ENCODE results near the gene KIF20B.
"Not testable (repeated sequence)": the region's sequence is repeated elsewhere in the genome, so short reads cannot be mapped to it uniquely, and the experiment has no call there.

Gene KIF20B

DNA sequence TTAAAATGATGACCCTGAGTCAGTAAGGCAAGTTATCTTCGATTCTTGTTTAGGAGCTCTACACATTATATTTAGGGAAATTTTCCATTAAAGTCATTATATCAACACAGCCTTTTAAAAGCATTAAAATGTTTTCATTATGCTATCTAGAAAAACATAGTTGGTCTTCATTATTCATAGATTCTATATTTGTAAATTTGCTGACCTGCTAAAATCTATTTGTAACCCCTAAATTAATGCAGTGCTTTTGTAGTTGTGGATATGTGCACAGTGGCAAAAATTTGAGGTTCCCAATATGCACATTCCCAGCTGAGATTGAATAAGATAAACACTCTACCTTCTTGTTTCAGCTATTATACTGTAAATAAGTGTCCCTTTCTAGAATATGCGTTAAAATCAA is 81.1 kb downstream of the KIF20B start:
- DNase-seq, result no peak

DNA sequence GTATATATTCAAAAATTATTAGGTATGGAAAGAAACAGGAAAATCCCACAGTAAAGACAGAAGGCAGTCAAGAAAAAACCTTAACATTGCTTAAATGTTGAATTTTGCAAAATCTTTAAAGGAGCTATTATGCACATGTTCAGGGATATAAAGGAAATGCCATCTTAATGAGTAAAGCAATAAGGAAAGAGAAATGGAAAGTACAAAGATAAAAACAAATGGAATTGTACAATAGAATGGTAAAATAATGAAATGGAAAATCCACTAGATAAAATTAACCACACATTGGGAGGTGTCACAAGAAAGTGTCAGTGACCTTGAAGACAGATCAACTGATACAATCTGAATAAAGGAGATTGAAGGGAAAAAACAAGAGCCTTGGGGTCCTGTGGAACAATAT is 82.0 kb downstream of the KIF20B start:
- no peak for DNase-seq

DNA sequence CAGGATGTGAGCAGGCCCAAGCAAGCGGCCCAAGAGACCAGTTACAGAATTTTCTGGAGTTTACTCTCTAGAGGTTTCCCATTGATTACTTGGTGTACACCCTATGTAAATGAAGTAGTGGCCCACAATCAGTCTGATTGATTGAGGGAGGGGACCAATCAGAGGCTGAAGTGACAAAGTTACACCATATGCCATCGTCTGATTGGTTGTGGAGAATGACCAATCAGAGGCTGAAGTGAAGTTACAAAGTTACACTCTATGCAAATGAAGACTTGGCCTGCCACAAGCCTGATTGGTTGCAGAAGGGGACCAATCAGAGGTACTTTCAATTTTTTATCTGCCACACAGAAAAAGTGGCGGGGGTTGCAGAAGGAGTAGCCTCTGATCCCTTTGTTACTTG is 83.7 kb downstream of the KIF20B start:
- no peak for DNase-seq

DNA sequence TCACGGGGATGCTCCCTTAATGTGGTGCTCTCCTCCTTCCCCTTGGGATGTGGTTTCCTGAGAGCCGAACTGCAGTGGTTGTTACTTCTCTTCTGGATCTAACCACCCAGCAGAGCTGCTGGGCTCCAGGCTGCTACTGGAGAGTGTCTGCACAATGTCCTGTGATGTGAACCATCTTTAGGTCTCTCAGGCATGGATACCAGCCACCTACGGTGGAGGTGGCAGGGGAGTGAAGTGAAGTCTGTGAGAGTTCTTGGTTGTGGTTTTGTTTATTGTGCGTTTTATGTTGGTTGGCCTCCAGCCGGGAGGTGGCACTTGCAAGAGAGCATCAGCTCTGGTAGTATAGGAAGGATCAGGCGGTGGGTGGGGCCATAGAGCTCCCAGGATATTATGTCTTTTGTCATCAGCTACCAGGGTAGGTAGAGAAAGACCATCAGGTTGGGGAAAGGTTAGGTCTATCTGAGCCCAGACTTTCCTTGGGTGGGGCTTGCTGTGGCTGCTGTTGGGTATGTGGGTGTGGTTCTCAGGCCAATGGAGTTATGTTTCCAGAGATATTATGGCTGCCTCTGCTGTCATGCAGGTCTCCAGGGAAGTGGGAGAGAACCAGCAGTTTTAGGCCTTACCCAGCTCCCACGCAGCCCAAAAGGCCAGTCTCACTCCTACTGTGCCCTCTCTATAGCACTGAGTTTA is 87.9 kb downstream of the KIF20B start:
- DNase-seq, result no peak

DNA sequence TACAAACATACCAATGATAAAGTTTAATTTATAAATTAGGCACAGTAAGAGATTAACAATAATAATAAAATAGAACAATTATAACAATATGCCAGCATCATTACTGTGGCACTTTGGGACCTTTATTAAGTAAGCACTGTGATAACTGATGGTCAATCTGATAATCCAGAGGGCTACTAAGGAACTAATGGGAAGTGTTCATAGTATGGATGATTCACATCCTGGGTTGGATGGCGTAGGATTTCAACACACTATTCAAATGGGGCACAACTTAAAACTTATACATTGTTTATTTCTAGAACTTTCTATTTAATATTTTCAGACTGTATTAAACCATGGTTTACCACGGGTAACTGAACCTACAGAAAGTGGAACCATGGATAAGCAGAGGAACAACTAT is 90.8 kb downstream of the KIF20B start:
- DNase-seq, result peak; percentile 24

DNA sequence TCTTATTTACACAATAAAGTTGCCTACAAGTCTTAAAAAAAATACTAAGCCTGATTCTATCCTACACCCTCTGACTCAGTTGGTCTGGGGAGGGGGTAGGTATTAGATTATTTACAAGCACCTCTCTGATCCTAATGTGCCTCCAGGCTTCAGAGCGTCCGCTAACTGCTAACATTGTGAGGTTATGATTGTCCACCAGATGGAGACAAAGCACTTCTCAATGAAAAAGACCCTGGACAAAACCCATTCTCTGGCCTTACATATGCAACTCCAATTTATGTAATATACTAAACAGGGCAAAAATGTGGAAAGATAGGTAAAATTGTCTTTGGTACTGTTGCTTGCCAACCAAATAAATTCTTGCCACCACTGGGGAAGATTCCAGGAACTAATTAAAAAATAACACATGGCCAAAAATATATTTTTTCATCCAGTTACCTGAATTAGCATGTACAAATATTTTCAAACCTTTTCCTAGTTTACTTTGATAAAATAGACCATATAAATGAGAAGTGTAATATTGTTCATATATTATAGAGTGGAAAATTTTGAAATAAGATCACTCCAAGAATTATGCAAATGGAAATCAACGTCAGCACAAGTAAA is 92.4 kb downstream of the KIF20B start:
- peak; percentile 79 for DNase-seq

DNA sequence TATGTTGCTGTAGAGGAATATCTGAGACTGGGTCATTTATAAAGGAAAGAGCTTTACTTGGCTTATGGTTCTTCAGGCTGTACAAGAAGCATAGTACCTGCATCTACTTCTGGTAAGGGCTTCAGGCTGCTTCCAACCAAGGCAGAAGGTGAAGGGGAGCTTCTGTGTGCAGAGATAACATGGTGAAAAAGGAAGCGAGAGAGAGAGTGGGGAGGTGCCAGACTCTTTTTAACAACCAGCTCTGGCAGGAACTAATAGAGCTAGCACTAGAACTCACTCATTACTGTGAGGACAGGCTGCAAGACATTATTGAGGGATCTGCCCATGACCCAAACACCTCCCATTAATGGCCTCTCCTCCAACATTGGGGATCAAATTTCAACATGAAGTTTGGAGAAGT is 94.5 kb downstream of the KIF20B start:
- no peak for DNase-seq

DNA sequence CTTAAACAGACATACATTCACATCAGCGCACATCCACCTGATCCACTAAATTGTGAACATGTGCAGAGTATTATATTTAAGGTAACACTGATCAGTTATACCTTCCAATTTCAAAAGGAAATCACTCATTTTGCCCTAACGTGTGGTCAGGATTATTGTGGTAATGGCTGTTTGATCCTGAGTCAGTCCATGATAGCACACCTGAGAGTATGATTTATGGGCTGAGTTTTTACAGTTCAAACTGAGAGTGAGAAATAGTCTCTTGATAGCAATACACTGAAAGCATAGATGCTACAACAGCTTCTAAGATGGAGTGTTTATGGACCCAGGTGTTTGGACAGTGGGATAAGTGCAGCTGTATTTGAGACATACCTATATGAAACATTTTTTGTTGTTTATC is 96.7 kb downstream of the KIF20B start:
- DNase-seq, result no peak

DNA sequence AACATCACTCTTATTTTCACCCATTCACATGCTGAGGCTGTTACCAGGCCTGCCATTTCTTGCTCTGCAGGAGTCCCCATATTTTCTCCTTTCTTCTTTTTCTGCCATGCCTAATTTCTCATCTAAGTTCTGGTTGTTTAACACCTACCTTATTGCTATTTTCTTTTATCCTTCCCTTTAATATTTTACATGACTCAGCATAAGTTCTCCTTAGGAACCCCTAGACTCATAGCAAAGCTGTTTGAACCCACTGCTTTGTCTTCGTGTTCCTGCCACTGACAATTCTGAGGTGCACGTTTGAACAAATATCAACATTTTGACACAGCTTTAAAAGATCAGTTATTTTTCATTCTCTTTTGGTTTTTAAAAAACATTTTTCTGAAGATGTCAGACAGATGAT is 98.2 kb downstream of the KIF20B start:
- DNase-seq, result no peak

DNA sequence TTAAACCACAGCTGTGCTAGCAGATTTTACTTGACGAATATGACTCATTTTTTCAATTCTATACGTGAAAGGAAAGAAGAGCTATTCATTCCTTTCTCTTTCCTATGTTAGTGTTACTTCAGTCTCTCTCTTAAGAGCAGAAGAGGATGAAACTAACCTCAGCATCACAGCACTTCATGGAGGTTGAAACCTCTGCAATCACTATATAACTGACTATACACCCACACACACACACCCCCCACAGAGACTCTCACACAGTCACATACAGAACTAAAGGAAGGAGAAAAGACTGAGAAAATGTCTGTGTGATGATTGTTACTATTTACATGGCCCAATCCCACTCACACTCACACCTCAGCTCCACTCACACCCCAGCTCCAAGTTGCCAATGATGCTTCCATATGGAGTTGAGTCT is 104.2 kb downstream of the KIF20B start:
- DNase-seq, result no peak

DNA sequence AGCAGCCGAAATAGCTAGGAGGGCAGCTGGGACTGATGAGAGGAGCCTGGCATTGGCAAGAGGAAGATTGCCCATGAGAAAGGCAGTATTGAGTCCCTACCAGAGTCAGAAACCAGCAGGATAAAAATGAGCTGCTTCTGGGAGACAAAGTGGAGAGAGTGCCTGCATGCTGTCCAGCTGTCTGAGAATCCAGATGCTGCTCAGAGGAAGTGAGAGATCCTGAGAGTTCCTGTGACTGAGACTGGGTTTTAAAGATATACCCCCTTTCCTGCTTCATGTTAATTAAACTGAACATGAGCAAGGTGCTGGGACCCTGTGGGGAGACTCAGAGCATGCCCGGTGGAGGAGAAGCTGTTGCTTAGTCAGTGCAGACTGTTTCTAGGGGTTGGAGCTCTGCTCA is 107.5 kb downstream of the KIF20B start:
- no peak for DNase-seq

DNA sequence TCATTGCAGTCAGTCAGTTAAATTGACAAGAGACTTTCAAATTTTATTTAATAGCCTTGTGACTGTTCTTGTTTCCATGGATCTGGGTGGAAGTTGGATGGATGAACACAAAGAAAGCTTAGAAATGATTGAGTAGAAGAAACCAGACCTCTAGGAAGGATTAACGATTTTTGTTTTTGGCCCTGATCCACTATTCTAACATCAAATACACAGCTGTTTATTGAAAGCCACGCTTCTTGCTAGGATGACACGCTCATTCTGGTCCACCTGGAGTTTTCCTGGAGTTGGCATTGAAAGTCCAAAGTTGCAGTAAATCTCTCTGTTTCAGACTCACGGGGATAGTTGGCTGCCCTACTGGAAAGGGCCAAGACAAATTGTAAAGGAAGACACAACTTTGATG is 108.4 kb downstream of the KIF20B start:
- no peak for DNase-seq

DNA sequence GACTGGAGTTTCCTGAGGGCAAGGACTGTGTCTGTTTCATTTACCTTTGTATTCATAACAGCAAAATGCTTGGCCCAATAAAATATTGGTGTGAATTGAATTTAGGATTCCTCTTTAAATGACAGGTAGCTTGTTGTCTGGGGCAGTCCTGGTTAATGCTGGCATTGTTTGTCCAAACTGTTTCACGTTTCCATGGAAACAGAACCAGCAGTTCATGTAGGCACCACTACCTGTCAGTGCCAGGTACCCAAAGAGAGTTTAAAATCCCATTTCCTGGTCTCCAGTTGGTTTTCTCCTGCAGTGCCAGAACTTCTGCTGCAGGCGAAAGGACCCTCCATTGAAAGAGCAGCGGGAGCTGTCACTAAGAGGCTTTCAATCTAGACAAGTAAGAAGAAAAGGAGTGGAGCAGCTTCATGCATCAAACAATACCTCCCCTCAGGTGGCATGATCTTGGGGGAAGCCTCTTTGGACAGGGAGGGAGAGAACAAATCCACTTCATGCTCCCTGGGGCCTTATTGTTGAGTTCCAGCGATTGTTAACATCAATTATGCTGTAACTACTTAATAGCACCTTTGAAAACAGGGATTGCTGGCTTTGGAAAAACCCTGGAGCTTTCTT is 109.6 kb downstream of the KIF20B start:
- no peak for DNase-seq

DNA sequence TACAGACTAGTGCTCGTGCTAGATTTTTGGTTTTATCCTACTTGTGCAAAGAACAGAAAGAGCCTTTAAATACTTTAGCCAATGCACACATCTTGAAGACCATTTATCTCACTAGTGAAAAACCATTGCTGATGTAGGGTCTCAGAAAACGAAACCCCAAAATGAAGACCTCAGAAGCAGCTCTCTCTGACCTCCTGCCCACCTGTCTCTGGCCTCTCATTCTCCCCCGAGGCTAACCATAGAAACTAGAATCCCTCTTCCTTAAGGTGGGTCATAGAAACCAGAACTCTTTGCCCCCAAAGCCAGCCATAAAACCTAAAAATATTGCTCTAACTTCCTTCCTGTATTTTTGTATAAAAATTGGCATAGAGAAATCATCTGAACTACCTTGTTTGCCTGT is 112.2 kb downstream of the KIF20B start:
- DNase-seq, result no peak

DNA sequence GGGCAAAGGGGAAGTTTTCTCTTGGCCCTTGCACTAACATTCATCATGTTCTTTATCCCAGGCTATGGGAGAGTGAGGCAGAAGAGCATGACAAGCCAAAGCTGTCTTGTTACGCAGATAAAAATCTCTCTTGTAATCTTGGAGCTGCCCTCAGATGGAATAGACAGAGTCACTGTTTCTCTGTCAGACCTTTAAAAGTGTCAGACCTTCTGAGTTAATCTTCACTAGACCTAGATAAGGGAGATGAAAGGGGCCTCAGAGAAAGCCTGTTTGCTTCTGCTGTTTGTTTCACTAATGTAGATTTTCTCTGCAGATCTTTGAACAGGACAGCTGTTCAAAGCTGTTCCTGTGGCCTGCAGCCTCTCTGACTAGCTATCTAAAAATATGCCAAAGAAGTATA is 112.9 kb downstream of the KIF20B start:
- DNase-seq, result no peak

DNA sequence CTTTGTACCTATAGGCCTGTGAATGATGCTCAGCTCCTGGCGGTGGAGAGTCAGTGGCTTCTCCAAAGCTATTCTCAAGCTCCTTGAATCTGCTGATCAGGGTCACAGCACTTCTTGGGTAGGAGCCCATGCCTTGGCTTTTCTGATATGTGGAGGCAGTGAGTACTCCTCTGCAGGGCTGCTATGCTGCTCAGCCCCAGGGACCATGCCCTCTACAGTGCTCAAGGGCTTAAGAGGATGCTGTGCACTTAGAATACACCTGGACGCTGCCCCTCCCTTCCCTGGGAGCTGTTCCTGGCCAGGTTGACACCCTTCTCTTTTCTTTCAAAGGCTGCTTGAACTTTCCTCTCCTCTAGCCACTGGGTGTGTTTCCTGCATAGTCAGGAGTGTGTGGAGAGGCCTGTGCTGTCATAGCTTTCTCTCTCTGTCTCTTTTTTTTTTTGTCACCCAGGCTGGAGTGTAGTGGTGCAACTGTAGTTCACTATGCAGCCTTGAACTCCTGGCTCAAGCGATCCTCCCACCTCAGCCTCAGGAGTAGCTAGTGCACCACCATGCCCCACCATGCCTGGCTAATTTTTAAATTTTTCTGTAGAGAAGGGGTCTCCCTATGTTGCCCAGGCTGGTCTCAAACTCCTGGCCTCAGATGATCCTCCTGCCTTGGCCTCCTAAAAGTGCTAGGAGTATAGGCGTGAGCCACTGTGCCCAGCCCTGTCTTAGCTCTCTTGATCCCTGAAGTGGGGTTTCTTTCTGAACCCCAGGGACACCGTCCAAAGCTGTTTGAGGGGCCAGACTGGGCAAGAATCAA is 113.9 kb downstream of the KIF20B start:
- DNase-seq, result no peak

DNA sequence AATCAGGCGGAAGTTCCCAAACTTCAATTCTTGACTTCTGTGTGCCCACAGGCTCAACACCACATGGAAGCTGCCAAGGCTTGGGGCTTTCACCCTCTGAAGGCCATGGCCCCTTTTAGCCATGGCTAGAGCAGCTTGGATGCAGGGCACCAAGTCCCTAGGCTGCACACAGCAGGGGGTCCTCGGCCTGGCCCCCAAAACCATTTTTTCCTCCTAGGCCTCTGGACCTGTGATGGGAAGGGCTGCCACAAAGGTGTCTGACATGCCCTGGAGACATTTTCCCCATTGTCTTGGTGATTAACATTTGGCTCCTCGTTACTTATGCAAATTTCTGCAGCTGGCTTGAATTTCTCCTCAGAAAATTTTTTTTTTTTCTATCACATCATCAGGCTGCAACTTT is 117.6 kb downstream of the KIF20B start:
- not testable (repeated sequence) for DNase-seq

All from suppressor macrophage treated with lipopolysaccharide for 4 hours (primary cell).